ENCODE measurements around the gene ETV5. TPM values are rescaled to one million over a fixed set of nuclear protein-coding genes. Genes with fewer than 3 reads are reported as not detected.

ETV5 gene
- total RNA-seq, 1 experiment from 2014 or later, result 92.9 TPM

- no peaks in the 10 kb centered on the region for H3K9me3 ChIP-seq (ENCODE audit: low read depth, low read length, poor library complexity, severe bottlenecking)
- H3K4me1 ChIP-seq (ENCODE audit: insufficient read depth, low read length, poor library complexity, severe bottlenecking), result peaks cover 86% of the 10 kb centered on the region
- POLR2A ChIA-PET (ENCODE audit: low non-redundant PET), result no interaction called here
- TF ChIP-seq CTCF (conservative IDR thresholded peaks at IDR 0.05; ENCODE audit: low read depth, low read length) (no peak), EZH2 (IDR thresholded peaks at IDR 0.05; ENCODE audit: borderline replicate concordance, low read depth, low read length, poor library complexity, severe bottlenecking) (no peak)
- CTCF ChIA-PET, result no interaction called here
- intact Hi-C loops (cut with micrococcal nuclease; ENCODE audit: unreplicated experiment), result loop anchor here (10.0 kb wide), 1 partner anchor 462 kb away; the partner anchor contains the start of gene TBCCD1
- no peak for DNase-seq (ENCODE audit: low spot score)
- no TSS peak for BruUV-seq (replicated peaks)
- no peak overlapping the region for H3K4me3 ChIP-seq (ENCODE audit: low read depth, low read length, poor library complexity, severe bottlenecking)
- peaks cover 4% of the 10 kb centered on the region for H3K36me3 ChIP-seq (ENCODE audit: insufficient read depth, low read length, poor library complexity, severe bottlenecking)
- no peak overlapping the region for H3K27ac ChIP-seq (ENCODE audit: low read depth, low read length, poor library complexity, severe bottlenecking)
- no peaks in the 10 kb centered on the region for H3K27me3 ChIP-seq (replicated peaks; ENCODE audit: insufficient read depth, low read depth, low read length, poor library complexity)
Observed at GRCh38 chr3:186102687-186103086, 6.2 kb downstream of the ETV5 start.

GRCh38 chr3:186100398-186100797 is 8.5 kb downstream of the ETV5 start:
- POLR2A ChIA-PET (ENCODE audit: low non-redundant PET), result no interaction called here
- TF ChIP-seq CTCF (conservative IDR thresholded peaks at IDR 0.05; ENCODE audit: low read depth, low read length), result no peak
- no peak for TF ChIP-seq EZH2 (IDR thresholded peaks at IDR 0.05; ENCODE audit: borderline replicate concordance, low read depth, low read length, poor library complexity, severe bottlenecking)
- BruUV-seq (replicated peaks), result no TSS peak
- H3K27me3 ChIP-seq (replicated peaks; ENCODE audit: insufficient read depth, low read depth, low read length, poor library complexity), result no peaks in the 10 kb centered on the region
- H3K27ac ChIP-seq (ENCODE audit: low read depth, low read length, poor library complexity, severe bottlenecking), result peak overlapping the region; percentile 60
- no peaks in the 10 kb centered on the region for H3K9me3 ChIP-seq (ENCODE audit: low read depth, low read length, poor library complexity, severe bottlenecking)
- H3K4me1 ChIP-seq (ENCODE audit: insufficient read depth, low read length, poor library complexity, severe bottlenecking), result peaks cover 85% of the 10 kb centered on the region
- H3K36me3 ChIP-seq (ENCODE audit: insufficient read depth, low read length, poor library complexity, severe bottlenecking), result peaks cover 4% of the 10 kb centered on the region
- DNase-seq (ENCODE audit: low spot score), result peak; percentile 45
- H3K4me3 ChIP-seq (ENCODE audit: low read depth, low read length, poor library complexity, severe bottlenecking), result no peak overlapping the region
- intact Hi-C loops (cut with micrococcal nuclease; ENCODE audit: unreplicated experiment), result loop anchor here (10.0 kb wide), 1 partner anchor 464 kb away; the partner anchor contains the start of gene TBCCD1
- CTCF ChIA-PET, result no interaction called here

- peak overlapping the region; percentile 60 for H3K27ac ChIP-seq (ENCODE audit: low read depth, low read length, poor library complexity, severe bottlenecking)
- no peaks in the 10 kb centered on the region for H3K27me3 ChIP-seq (replicated peaks; ENCODE audit: insufficient read depth, low read depth, low read length, poor library complexity)
- peak overlapping the region; percentile 38 for H3K4me3 ChIP-seq (ENCODE audit: low read depth, low read length, poor library complexity, severe bottlenecking)
- BruUV-seq (replicated peaks), result no TSS peak
- intact Hi-C loops (cut with micrococcal nuclease; ENCODE audit: unreplicated experiment), result loop anchor here (2.0 kb wide), 1 partner anchor 78 kb away; no protein-coding TSS in a partner anchor
- TF ChIP-seq EZH2 (IDR thresholded peaks at IDR 0.05; ENCODE audit: borderline replicate concordance, low read depth, low read length, poor library complexity, severe bottlenecking) (no peak), CTCF (conservative IDR thresholded peaks at IDR 0.05; ENCODE audit: low read depth, low read length) (no peak)
- H3K4me1 ChIP-seq (ENCODE audit: insufficient read depth, low read length, poor library complexity, severe bottlenecking), result peaks cover 79% of the 10 kb centered on the region
- POLR2A ChIA-PET (ENCODE audit: low non-redundant PET), result interaction anchor here (0.7 kb wide), 1 partner anchor 77 kb away, joined by 5 read pairs; no protein-coding TSS in a partner anchor
- no peaks in the 10 kb centered on the region for H3K9me3 ChIP-seq (ENCODE audit: low read depth, low read length, poor library complexity, severe bottlenecking)
- H3K36me3 ChIP-seq (ENCODE audit: insufficient read depth, low read length, poor library complexity, severe bottlenecking), result peaks cover 7% of the 10 kb centered on the region
- CTCF ChIA-PET, result interaction anchor here (0.6 to 1.1 kb wide), 3 partner anchors 96 to 441 kb away, joined by 3 to 5 read pairs (median 3); no protein-coding TSS in a partner anchor
- peak; percentile 94 for DNase-seq (ENCODE audit: low spot score)
Observed at GRCh38 chr3:186099178-186099577, 9.7 kb downstream of the ETV5 start.

All from A673 (cell line).